NCI-H446 treated with DMSO at 0.1 percent for 48 hours (cell line): Measurements from ENCODE around the gene NGEF.

Experiments used
- DNase-seq: peaks from one replicate; lab custom pipeline; 2025; lab: John Stamatoyannopoulos, UW

Gene NGEF

DNA sequence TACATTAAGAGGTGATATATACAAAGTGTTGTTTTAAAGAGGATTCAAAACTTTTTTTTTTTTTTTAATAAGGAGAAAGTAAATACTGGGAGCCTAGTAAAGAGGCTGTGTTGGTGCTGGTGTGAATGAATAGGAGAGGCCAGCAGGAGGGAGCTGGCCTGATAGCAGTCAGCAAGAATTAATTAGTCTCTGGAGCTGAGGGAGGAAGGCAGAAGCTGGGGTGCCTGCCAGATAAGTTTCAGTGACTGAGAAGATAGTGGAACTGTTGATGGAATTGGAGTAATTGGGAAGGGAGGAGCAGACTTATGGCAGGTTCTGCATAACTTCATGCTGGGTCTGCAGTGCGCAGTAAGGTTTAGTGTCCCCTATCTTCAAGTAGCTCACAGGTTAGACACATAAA, 179.2 kb downstream of the NGEF start:
- DNase-seq, result no peak

GRCh38 chr2:232831496-232831895, 181.6 kb downstream of the NGEF start:
- DNase-seq, result no peak

- DNase-seq, result no peak
These were observed 183.1 kb downstream of the NGEF start for GRCh38 chr2:232829988-232830387.
